Measurements from ENCODE around the gene PIGR. TPM values are rescaled to one million over a fixed set of nuclear protein-coding genes. Genes with fewer than 3 reads are reported as not detected.

Gene PIGR
- total RNA-seq, 1 experiment from 2014 or later = not detected

GRCh38 chr1:206908038-206908437 is 38.2 kb downstream of the PIGR start:
- Histone ChIP-seq H3K4me2 (ENCODE audit: low read length) (peak overlapping the region; percentile 88; the same call in 1 of the 2 replicates), H3K9me3 (ENCODE audit: low read length) (no peaks in the 10 kb centered on the region), H3K79me2 (ENCODE audit: low read length) (no peaks in the 10 kb centered on the region), H3F3A (ENCODE audit: low read length, unreplicated experiment) (peaks cover 7% of the 10 kb centered on the region), H3K9ac (ENCODE audit: low read length) (peak overlapping the region; percentile 92; the same call in 1 of the 2 replicates), H4K20me1 (ENCODE audit: low read length) (no peaks in the 10 kb centered on the region), H3K27me3 (ENCODE audit: low read length) (no peaks in the 10 kb centered on the region), H3K27ac (ENCODE audit: low read length) (peak overlapping the region; percentile 86), H3K36me3 (ENCODE audit: low read depth, low read length) (0 out of 2 replicates have a peak, but pooled peaks cover 2% of the 10 kb centered on the region), H3K9me2 (replicated peaks; ENCODE audit: low read length) (peaks cover 4% of the 10 kb centered on the region; the same call in 1 of the 2 replicates), H3K4me3 (ENCODE audit: low read length) (no peak overlapping the region), H3K4me1 (ENCODE audit: insufficient read depth, low read length) (peaks cover 61% of the 10 kb centered on the region), H2AFZ (ENCODE audit: low read length) (no peak overlapping the region)
- intact Hi-C loops (cut with micrococcal nuclease) = no loop called here
- TF ChIP-seq EZH2phosphoT487 (IDR thresholded peaks at IDR 0.05; ENCODE audit: borderline replicate concordance, low read length) (no peak), EZH2 (IDR thresholded peaks at IDR 0.05; ENCODE audit: low read length, unreplicated experiment) (no peak), CTCF (conservative IDR thresholded peaks at IDR 0.05; ENCODE audit: low read depth, low read length) (no peak)
- no peak for ATAC-seq
- DNase-seq = peak; percentile 47
- CTCF ChIA-PET = interaction anchor here (1.2 to 1.6 kb wide), 2 partner anchors 98 to 125 kb away, joined by 5 to 6 read pairs; no protein-coding TSS in a partner anchor
- POLR2A ChIA-PET (ENCODE audit: unreplicated experiment) = interaction anchor here (1.5 kb wide), 1 partner anchor 9 kb away, joined by 6 read pairs; no protein-coding TSS in a partner anchor
- BruUV-seq (replicated peaks) = no TSS peak

- Histone ChIP-seq H3K4me3 (ENCODE audit: low read length) (no peak overlapping the region), H3F3A (ENCODE audit: low read length, unreplicated experiment) (peaks cover 7% of the 10 kb centered on the region), H4K20me1 (ENCODE audit: low read length) (no peaks in the 10 kb centered on the region), H2AFZ (ENCODE audit: low read length) (no peak overlapping the region), H3K4me2 (ENCODE audit: low read length) (no peak overlapping the region), H3K79me2 (ENCODE audit: low read length) (no peaks in the 10 kb centered on the region), H3K9me2 (replicated peaks; ENCODE audit: low read length) (peaks cover 4% of the 10 kb centered on the region; the same call in 1 of the 2 replicates), H3K27me3 (ENCODE audit: low read length) (no peaks in the 10 kb centered on the region), H3K36me3 (ENCODE audit: low read depth, low read length) (0 out of 2 replicates have a peak, but pooled peaks cover 2% of the 10 kb centered on the region), H3K9ac (ENCODE audit: low read length) (no peak overlapping the region), H3K4me1 (ENCODE audit: insufficient read depth, low read length) (peaks cover 61% of the 10 kb centered on the region), H3K27ac (ENCODE audit: low read length) (peak overlapping the region; percentile 86; the same call in 1 of the 2 replicates), H3K9me3 (ENCODE audit: low read length) (no peaks in the 10 kb centered on the region)
- DNase-seq (no peak), ATAC-seq (no peak)
- peak; percentile 67 for TF ChIP-seq CTCF (conservative IDR thresholded peaks at IDR 0.05; ENCODE audit: low read depth, low read length)
- no peak for TF ChIP-seq EZH2 (IDR thresholded peaks at IDR 0.05; ENCODE audit: low read length, unreplicated experiment)
- POLR2A ChIA-PET (ENCODE audit: unreplicated experiment) = no interaction called here
- intact Hi-C loops (cut with micrococcal nuclease) = no loop called here
- CTCF ChIA-PET = no interaction called here
- BruUV-seq (replicated peaks) = no TSS peak
Measured at GRCh38 chr1:206907304-206907991, 38.8 kb downstream of the PIGR start.

Measured in PC-3 (cell line).